Measurements from ENCODE around the gene KIRREL2. TPM values are rescaled to one million over a fixed set of nuclear protein-coding genes. Genes with fewer than 3 reads are reported as not detected.
A peak's percentile ranks its signal among the peaks of the same experiment; 100 is the strongest.

Gene KIRREL2
- total RNA-seq, 1 donor from 2014 or later, result 0.22 TPM

GRCh38 chr19:35882114-35882832 is 25.6 kb downstream of the KIRREL2 start:
- TF ChIP-seq, protein P1, sequence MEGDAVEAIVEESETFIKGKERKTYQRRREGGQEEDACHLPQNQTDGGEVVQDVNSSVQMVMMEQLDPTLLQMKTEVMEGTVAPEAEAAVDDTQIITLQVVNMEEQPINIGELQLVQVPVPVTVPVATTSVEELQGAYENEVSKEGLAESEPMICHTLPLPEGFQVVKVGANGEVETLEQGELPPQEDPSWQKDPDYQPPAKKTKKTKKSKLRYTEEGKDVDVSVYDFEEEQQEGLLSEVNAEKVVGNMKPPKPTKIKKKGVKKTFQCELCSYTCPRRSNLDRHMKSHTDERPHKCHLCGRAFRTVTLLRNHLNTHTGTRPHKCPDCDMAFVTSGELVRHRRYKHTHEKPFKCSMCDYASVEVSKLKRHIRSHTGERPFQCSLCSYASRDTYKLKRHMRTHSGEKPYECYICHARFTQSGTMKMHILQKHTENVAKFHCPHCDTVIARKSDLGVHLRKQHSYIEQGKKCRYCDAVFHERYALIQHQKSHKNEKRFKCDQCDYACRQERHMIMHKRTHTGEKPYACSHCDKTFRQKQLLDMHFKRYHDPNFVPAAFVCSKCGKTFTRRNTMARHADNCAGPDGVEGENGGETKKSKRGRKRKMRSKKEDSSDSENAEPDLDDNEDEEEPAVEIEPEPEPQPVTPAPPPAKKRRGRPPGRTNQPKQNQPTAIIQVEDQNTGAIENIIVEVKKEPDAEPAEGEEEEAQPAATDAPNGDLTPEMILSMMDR (IDR thresholded peaks at IDR 0.05), result peak; percentile 83
- Mint-ChIP-seq H3K4me1 (ENCODE audit: low read depth) (peaks cover 6% of the 10 kb centered on the region), H3K9me3 (ENCODE audit: low read depth) (no peaks in the 10 kb centered on the region), H3K27ac (ENCODE audit: unreplicated experiment) (no peak overlapping the region), H3K36me3 (ENCODE audit: low read depth) (peaks cover 3% of the 10 kb centered on the region), H3K4me3 (ENCODE audit: unreplicated experiment) (no peak overlapping the region), H3K27me3 (ENCODE audit: low read depth) (no peaks in the 10 kb centered on the region)
- no peak for DNase-seq (ENCODE audit: low spot score)

- DNase-seq (ENCODE audit: low spot score), result no peak
- H3K4me1 Mint-ChIP-seq (ENCODE audit: low read depth), result peaks cover 6% of the 10 kb centered on the region
- no peak overlapping the region for H3K27ac Mint-ChIP-seq (ENCODE audit: unreplicated experiment)
- H3K27me3 Mint-ChIP-seq (ENCODE audit: low read depth), result no peaks in the 10 kb centered on the region
- H3K36me3 Mint-ChIP-seq (ENCODE audit: low read depth), result peaks cover 11% of the 10 kb centered on the region
- no peaks in the 10 kb centered on the region for H3K9me3 Mint-ChIP-seq (ENCODE audit: low read depth)
- no peak overlapping the region for H3K4me3 Mint-ChIP-seq (ENCODE audit: unreplicated experiment)
- TF ChIP-seq, protein P1 (IDR thresholded peaks at IDR 0.05), result no peak
Measured at GRCh38 chr19:35883882-35884281, 27.2 kb downstream of the KIRREL2 start.

DNA sequence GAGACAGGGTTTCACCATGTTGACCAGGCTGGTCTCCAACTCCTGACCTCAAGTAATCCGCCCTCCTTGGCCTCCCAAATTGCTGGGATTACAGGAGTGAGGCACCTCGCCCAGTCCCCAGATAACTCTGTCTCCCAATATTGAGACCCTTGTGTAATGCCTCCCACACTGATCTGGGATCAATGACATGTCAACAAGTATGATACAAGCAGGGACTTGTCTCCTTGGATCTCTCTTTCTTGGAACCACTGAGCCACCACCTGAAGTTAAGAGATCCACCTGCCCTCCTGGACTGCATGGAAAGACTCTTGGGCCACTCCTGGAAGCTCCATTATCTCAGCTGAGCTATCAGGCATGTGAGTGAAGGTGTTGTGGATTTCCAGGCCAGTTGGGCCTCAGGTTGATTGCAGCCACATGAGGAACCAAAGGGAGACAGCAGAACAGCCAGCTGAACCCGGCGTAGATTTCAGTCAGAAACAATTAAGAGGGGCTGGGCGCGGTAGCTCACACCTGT is 28.6 kb downstream of the KIRREL2 start:
- Mint-ChIP-seq H3K4me1 (ENCODE audit: low read depth) (no peaks in the 10 kb centered on the region), H3K36me3 (ENCODE audit: low read depth) (peaks cover 19% of the 10 kb centered on the region), H3K9me3 (ENCODE audit: low read depth) (no peaks in the 10 kb centered on the region), H3K27ac (ENCODE audit: unreplicated experiment) (no peak overlapping the region), H3K27me3 (ENCODE audit: low read depth) (no peaks in the 10 kb centered on the region), H3K4me3 (ENCODE audit: unreplicated experiment) (no peak overlapping the region)
- no peak for DNase-seq (ENCODE audit: low spot score)
- TF ChIP-seq, protein P1 (IDR thresholded peaks at IDR 0.05), result no peak

GRCh38 chr19:35885904-35886303 is 29.2 kb downstream of the KIRREL2 start:
- H3K4me3 Mint-ChIP-seq (ENCODE audit: unreplicated experiment), result no peak overlapping the region
- H3K27me3 Mint-ChIP-seq (ENCODE audit: low read depth), result no peaks in the 10 kb centered on the region
- no peaks in the 10 kb centered on the region for H3K9me3 Mint-ChIP-seq (ENCODE audit: low read depth)
- no peaks in the 10 kb centered on the region for H3K4me1 Mint-ChIP-seq (ENCODE audit: low read depth)
- peaks cover 22% of the 10 kb centered on the region for H3K36me3 Mint-ChIP-seq (ENCODE audit: low read depth)
- TF ChIP-seq, protein P1 (IDR thresholded peaks at IDR 0.05), result no peak
- no peak for DNase-seq (ENCODE audit: low spot score)
- no peak overlapping the region for H3K27ac Mint-ChIP-seq (ENCODE audit: unreplicated experiment)

DNA sequence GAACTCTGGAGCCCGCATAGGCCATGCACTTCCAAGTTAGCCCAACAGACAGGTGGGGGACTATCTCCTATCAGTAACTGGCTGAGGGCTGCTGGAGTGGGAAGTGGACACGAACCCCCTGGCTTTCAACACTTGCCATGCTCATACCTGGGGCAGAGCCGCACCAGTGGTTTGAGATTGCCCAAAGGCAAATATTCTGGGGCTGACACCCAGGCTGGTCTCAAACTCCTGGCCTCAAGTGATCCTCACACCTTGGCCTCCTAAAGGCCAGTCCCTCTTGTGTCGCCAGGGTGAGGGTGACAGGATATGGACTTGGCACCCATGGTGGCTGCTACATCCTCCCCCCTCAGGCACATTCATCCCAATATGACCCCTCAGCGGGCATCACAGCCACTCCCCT is 30.5 kb downstream of the KIRREL2 start:
- DNase-seq (ENCODE audit: low spot score), result no peak
- Mint-ChIP-seq H3K36me3 (ENCODE audit: low read depth) (peaks cover 23% of the 10 kb centered on the region), H3K9me3 (ENCODE audit: low read depth) (no peaks in the 10 kb centered on the region), H3K27me3 (ENCODE audit: low read depth) (no peaks in the 10 kb centered on the region), H3K27ac (ENCODE audit: unreplicated experiment) (no peak overlapping the region), H3K4me1 (ENCODE audit: low read depth) (no peaks in the 10 kb centered on the region), H3K4me3 (ENCODE audit: unreplicated experiment) (no peak overlapping the region)
- TF ChIP-seq, protein P1 (IDR thresholded peaks at IDR 0.05), result no peak
